ENCODE measurements around the gene DLG2.

GRCh38 chr11:85249482-85249881 lies 377.7 kb downstream of the DLG2 start:
- no peak for TF ChIP-seq REST (IDR thresholded peaks at IDR 0.05; ENCODE audit: low read depth)
- TF ChIP-seq EP300 (IDR thresholded peaks at IDR 0.05; ENCODE audit: borderline replicate concordance): no peak
- no peak for TF ChIP-seq TAF1 (IDR thresholded peaks at IDR 0.05; ENCODE audit: low read depth)
- no peak for TF ChIP-seq FOXM1 (IDR thresholded peaks at IDR 0.05; ENCODE audit: borderline replicate concordance, low read depth)
- TF ChIP-seq CEBPB (IDR thresholded peaks at IDR 0.05): no peak
- TF ChIP-seq, protein P1, sequence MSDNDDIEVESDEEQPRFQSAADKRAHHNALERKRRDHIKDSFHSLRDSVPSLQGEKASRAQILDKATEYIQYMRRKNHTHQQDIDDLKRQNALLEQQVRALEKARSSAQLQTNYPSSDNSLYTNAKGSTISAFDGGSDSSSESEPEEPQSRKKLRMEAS (IDR thresholded peaks at IDR 0.05): no peak
- TF ChIP-seq YY1 (IDR thresholded peaks at IDR 0.05; ENCODE audit: low read depth): no peak
- TF ChIP-seq TCF12 (IDR thresholded peaks at IDR 0.05; ENCODE audit: low read depth): no peak
- no peak for TF ChIP-seq ZBTB7A (IDR thresholded peaks at IDR 0.05; ENCODE audit: low read depth)
- no peak for TF ChIP-seq TEAD4 (IDR thresholded peaks at IDR 0.05)
